ENCODE measurements around the gene FBLN5.

- TF ChIP-seq MXI1 (IDR thresholded peaks at IDR 0.05; ENCODE audit: low read depth, low read length) (no peak), CTCF (IDR thresholded peaks at IDR 0.05 in 2 of 3, conservative IDR thresholded peaks at IDR 0.05 in 1 of 3; ENCODE audit: insufficient read depth in 2 of 3, low read depth in 1 of 3, low read length in 3 of 3) (no peak), REST (IDR thresholded peaks at IDR 0.05; ENCODE audit: borderline replicate concordance) (no peak), REST (CRISPR knock-in tag; IDR thresholded peaks at IDR 0.05; ENCODE audit: low read depth) (no peak), SPI1 (IDR thresholded peaks at IDR 0.05; ENCODE audit: borderline replicate concordance, low read depth, low read length) (no peak), ZNF384 (IDR thresholded peaks at IDR 0.05; ENCODE audit: low read depth, low read length) (no peak), ZNF639 (CRISPR knock-in tag; conservative IDR thresholded peaks at IDR 0.05 in 1 of 2, IDR thresholded peaks at IDR 0.05 in 1 of 2) (no peak), ZFP36 (IDR thresholded peaks at IDR 0.05; ENCODE audit: low read depth, low read length, partially characterized antibody) (no peak)
Observed at GRCh38 chr14:91983588-91983987, 36.1 kb upstream of the FBLN5 start.

All from K562 (cell line).